ENCODE measurements around the gene GXYLT2.

DNA sequence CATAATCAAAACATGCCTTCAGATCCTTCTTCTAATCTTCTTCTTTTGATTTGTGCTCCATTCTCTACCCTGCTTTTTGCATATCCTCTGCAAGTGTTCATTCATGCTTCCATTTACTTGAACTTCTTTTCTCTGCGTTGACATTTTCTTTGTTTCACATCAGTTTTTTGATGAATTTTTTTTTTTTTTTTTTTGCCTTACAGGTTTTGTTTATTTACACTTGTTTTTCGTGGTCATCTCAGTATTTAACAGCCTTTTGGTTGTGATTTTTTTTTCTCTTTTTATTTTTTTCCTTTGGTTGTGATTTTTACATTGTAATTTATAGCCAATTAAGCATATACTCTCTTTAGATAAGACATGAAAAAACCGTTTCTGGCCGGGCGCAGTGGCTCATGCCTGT, 27.8 kb upstream of the GXYLT2 start:
- no peak for TF ChIP-seq POLR2AphosphoS5 (IDR thresholded peaks at IDR 0.05; ENCODE audit: low read depth, low read length)
- no peak for TF ChIP-seq SIN3A (IDR thresholded peaks at IDR 0.05; ENCODE audit: borderline replicate concordance, insufficient read depth, low read depth, low read length)
- TF ChIP-seq, protein P1, sequence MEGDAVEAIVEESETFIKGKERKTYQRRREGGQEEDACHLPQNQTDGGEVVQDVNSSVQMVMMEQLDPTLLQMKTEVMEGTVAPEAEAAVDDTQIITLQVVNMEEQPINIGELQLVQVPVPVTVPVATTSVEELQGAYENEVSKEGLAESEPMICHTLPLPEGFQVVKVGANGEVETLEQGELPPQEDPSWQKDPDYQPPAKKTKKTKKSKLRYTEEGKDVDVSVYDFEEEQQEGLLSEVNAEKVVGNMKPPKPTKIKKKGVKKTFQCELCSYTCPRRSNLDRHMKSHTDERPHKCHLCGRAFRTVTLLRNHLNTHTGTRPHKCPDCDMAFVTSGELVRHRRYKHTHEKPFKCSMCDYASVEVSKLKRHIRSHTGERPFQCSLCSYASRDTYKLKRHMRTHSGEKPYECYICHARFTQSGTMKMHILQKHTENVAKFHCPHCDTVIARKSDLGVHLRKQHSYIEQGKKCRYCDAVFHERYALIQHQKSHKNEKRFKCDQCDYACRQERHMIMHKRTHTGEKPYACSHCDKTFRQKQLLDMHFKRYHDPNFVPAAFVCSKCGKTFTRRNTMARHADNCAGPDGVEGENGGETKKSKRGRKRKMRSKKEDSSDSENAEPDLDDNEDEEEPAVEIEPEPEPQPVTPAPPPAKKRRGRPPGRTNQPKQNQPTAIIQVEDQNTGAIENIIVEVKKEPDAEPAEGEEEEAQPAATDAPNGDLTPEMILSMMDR (IDR thresholded peaks at IDR 0.05): no peak
